IMR-90 (cell line): Measurements from ENCODE around the gene RNPEP.

Experiments
- BHLHE40 ChIP-seq: fragments of 150-350 bp; IDR thresholded peaks from 2 replicates; pipeline ENCODE4 v1.6.1; 2016; ENCODE audit warnings: mild to moderate bottlenecking, low read depth, low read length
- CEBPB ChIP-seq: IDR thresholded peaks from 2 replicates; pipeline ENCODE4 v1.6.1; 2012; ENCODE audit warnings: low read depth, low read length, improper control_type of control experiment
- CTCF ChIP-seq: conservative IDR thresholded peaks from 2 replicates; pipeline ENCODE4 v1.5.1; 2012; ENCODE audit warnings: mild to moderate bottlenecking, low read depth, low read length, improper control_type of control experiment
- MAZ ChIP-seq: IDR thresholded peaks from 2 replicates; pipeline ENCODE4 v1.6.1; 2012; ENCODE audit warnings: low read depth, mild to moderate bottlenecking, low read length, improper control_type of control experiment, moderate library complexity, borderline replicate concordance
- MXI1 ChIP-seq: IDR thresholded peaks from 2 replicates; pipeline ENCODE4 v1.6.1; 2012; ENCODE audit warnings: low read depth, mild to moderate bottlenecking, low read length, moderate library complexity, borderline replicate concordance
- POLR2A ChIP-seq: IDR thresholded peaks from 2 replicates; pipeline ENCODE4 v1.6.1; 2012; ENCODE audit warnings: mild to moderate bottlenecking, low read depth, low read length
- RCOR1 ChIP-seq: IDR thresholded peaks from 2 replicates; pipeline ENCODE4 v1.6.1; 2012; ENCODE audit warnings: mild to moderate bottlenecking, low read length, improper control_type of control experiment; ENCODE audit not compliant: insufficient replicate concordance

- TF ChIP-seq CTCF = no peak
- no peak for TF ChIP-seq MXI1
- no peak for TF ChIP-seq POLR2A
- TF ChIP-seq RCOR1 = no peak
- TF ChIP-seq CEBPB = no peak
- TF ChIP-seq MAZ = no peak
- no peak for TF ChIP-seq BHLHE40
Measured at GRCh38 chr1:201945863-201946223, 36.6 kb upstream of the RNPEP start.
